Activated CD8-positive, alpha-beta T cell treated with anti-CD3 and anti-CD28 coated beads, Interleukin-2, amount 10 ng/mL, durations not matched to agents 7 days and 5 days (primary cell): Measurements from ENCODE around the gene HIF1AN. TPM values are rescaled to one million over a fixed set of nuclear protein-coding genes. Genes with fewer than 3 reads are reported as not detected.
A peak's percentile ranks its signal among the peaks of the same experiment; 100 is the strongest.

Experiments used
- ATAC-seq: fragments of 150-1000 bp; cut with Tn5 transposase; one replicate; pipeline ENCODE4 v1.10.0; 2021; ENCODE audit warnings: moderate library complexity
- CTCF ChIA-PET: fragments of 350-600 bp; sonication (Branson Sonifier 250); formaldehyde crosslinking; loops from one replicate; lab custom pipeline; 2021; ENCODE audit warnings: antibody characterized with exemption; lab: Charles Lee
- POLR2A ChIA-PET: fragments of 350-600 bp; sonication (Branson Sonifier 250); formaldehyde crosslinking; loops from one replicate; lab custom pipeline; 2021; ENCODE audit warnings: antibody characterized with exemption; lab: Charles Lee
- DNase-seq: peaks from one replicate; pipeline ENCODE4 v3.0.0-alpha.2; 2020
- H3K27ac Mint-ChIP-seq: one replicate; pipeline ENCODE4 v1.8.0; 2021; ENCODE audit warnings: mild to moderate bottlenecking, mixed read lengths
- H3K27me3 Mint-ChIP-seq: one replicate; pipeline ENCODE4 v1.8.0; 2021; ENCODE audit warnings: low read depth, mixed read lengths
- H3K36me3 Mint-ChIP-seq: one replicate; pipeline ENCODE4 v1.8.0; 2021; ENCODE audit warnings: low read depth, mixed read lengths
- H3K4me1 Mint-ChIP-seq: one replicate; pipeline ENCODE4 v1.8.0; 2021; ENCODE audit warnings: low read depth, mixed read lengths
- H3K4me3 Mint-ChIP-seq: one replicate; pipeline ENCODE4 v1.8.0; 2021; ENCODE audit warnings: mild to moderate bottlenecking, mixed read lengths
- H3K9me3 Mint-ChIP-seq: one replicate; pipeline ENCODE4 v1.8.0; 2022; ENCODE audit warnings: mixed read lengths; ENCODE audit not compliant: insufficient read depth
- total RNA-seq, 2 experiments: library from RNA; stranded (reverse); gene quantifications; one replicate each; pipeline ENCODE4 v1.2.3, GENCODE V29; 2021

HIF1AN gene
- total RNA-seq: 10 to 100 TPM; 46.5 to 48.1 TPM

DNA sequence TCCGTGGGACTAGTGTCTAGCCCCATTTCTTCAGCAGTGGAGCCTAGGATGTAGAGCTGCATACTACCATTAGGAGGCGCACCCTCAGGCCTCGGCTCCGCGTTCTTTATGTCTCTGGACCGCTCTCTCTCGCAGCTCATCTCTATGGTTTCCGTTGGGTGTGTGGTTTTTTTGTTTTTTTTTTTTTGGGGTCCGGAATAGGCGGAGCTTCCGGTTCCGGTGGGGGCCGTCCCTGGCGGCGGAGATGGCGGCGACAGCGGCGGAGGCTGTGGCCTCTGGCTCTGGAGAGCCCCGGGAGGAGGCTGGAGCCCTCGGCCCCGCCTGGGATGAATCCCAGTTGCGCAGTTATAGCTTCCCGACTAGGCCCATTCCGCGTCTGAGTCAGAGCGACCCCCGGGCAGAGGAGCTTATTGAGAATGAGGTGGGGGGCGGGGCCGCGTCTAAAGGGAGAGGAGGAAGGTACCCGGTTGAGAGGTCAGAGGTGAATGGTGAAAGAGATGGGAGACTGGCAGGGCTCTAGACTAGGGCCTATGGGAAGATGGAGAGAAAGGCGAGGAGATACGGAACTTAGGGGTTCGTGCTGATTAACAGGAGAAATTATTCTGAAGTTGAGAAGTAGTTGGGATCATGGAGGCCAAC, at the start of gene HIF1AN:
Gene HIF1AN (plus strand): TSS at position 229 of the 639 bp plus-strand sequence. CDS start 16 bp downstream, at position 245.
- Mint-ChIP-seq H3K27ac (peak within 1 kb of the TSS; percentile 21), H3K27me3 (no peaks in the 10 kb centered on the region), H3K36me3 (peaks cover 34% of the 10 kb centered on the region), H3K4me1 (peaks cover 14% of the 10 kb centered on the region), H3K4me3 (no peak within 1 kb of the TSS), H3K9me3 (no peaks in the 10 kb centered on the region)
- CTCF ChIA-PET: interaction anchor here (0.8 to 5.5 kb wide), 16 partner anchors 9 to 192 kb away, joined by 3 to 55 read pairs (median 6); partner anchors contain the start of gene SCD
- DNase-seq: peak; percentile 94
- peak; percentile 98 for ATAC-seq
- POLR2A ChIA-PET: interaction anchor here (0.6 to 4.0 kb wide), 15 partner anchors 9 to 1858 kb away, joined by 3 to 41 read pairs (median 4); no protein-coding TSS in a partner anchor

- ChIA-PET POLR2A (interaction anchor here (0.8 kb wide), 1 partner anchor 21 kb away, joined by 6 read pairs; no protein-coding TSS in a partner anchor), CTCF (interaction anchor here (1.0 to 2.0 kb wide), 4 partner anchors 10 to 32 kb away, joined by 3 to 13 read pairs (median 6); partner anchors contain the start of gene SEC31B)
- no peak overlapping the region for H3K27ac Mint-ChIP-seq
- DNase-seq: no peak
- no peak overlapping the region for H3K4me3 Mint-ChIP-seq
- no peaks in the 10 kb centered on the region for H3K27me3 Mint-ChIP-seq
- ATAC-seq: no peak
- H3K4me1 Mint-ChIP-seq: peaks cover 25% of the 10 kb centered on the region
- H3K9me3 Mint-ChIP-seq: no peaks in the 10 kb centered on the region
- peaks cover 80% of the 10 kb centered on the region for H3K36me3 Mint-ChIP-seq
Measured at GRCh38 chr10:100487529-100487928, 48.2 kb upstream of the HIF1AN start.

DNA sequence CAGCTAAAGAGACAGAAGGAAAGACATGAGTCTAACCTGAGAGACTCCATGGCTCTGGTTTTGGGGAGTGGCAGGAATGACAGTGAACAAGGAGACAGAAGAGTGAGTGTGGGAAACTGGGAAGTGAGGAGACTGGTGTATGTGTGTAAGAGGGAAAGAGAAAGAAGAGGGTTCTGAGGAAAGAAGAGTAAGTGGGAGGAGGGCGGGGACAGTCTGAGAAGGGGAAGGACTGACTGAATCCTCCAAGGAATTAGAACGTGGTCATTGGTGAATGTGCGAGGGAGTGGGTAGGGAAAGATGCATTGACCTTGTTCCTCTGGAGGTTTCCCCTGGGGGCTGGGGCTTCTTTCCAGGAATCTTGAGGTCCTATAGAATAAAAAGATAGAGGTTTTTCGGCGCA, 46.3 kb upstream of the HIF1AN start:
- H3K36me3 Mint-ChIP-seq: peaks cover 85% of the 10 kb centered on the region

DNA sequence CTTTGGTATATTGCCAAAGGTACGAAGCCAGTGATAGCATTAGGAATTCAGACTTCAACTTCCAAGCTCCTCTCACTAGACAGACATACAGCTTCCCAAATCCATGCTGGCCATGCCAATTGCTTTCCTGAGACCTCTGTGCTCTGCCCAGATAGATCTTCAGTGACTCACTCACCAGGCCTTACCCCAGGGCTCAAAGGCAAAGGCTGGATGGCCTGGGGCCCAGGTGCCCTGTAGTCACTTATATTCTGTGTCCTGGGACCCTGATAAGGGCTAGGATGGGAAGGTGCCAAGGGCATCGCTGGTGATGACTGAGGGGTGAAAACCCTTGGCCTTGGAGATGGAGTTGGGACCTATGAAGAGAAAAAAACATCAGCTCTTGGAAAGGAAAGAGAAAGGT, 45.2 kb upstream of the HIF1AN start:
- DNase-seq (no peak), ATAC-seq (no peak)
- Mint-ChIP-seq H3K9me3 (no peaks in the 10 kb centered on the region), H3K4me3 (no peak overlapping the region), H3K4me1 (peaks cover 13% of the 10 kb centered on the region), H3K27ac (no peak overlapping the region), H3K27me3 (no peaks in the 10 kb centered on the region), H3K36me3 (peaks cover 82% of the 10 kb centered on the region)
- CTCF ChIA-PET: interaction anchor here (0.6 to 13.2 kb wide), 5 partner anchors 7 to 1712 kb away, joined by 3 to 192 read pairs (median 3); no protein-coding TSS in a partner anchor
- POLR2A ChIA-PET: interaction anchor here (0.6 to 1.0 kb wide), 2 partner anchors 8 to 118 kb away, joined by 3 read pairs; no protein-coding TSS in a partner anchor

More for the DNA sequence above, 46.3 kb upstream of the HIF1AN start:
- H3K4me1 Mint-ChIP-seq: peaks cover 16% of the 10 kb centered on the region
- no peak overlapping the region for H3K4me3 Mint-ChIP-seq
- ChIA-PET CTCF (no interaction called here), POLR2A (no interaction called here)
- DNase-seq (no peak), ATAC-seq (no peak)
- no peaks in the 10 kb centered on the region for H3K27me3 Mint-ChIP-seq
- H3K27ac Mint-ChIP-seq: peak overlapping the region; percentile 4
- no peaks in the 10 kb centered on the region for H3K9me3 Mint-ChIP-seq

DNA sequence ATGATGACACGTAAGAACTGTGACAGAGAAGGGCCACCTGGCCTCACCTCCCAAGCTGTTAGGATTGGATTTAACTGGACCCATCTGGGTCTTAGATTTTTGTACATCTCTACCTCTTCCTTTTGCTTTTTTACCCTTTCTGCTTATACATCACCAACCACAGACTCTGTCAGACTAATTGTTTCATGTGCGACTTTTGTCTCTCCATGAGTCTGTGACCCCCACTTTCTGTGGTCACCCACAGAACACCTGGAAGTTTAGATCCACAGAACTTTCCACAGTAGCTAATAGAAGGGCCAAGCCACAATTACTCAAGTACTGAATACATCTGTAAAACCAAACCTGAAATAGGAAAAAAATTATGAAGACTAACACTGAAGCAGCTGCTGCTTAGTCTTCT, 39.2 kb upstream of the HIF1AN start:
- ChIA-PET POLR2A (interaction anchor here (0.8 to 3.4 kb wide), 4 partner anchors 10 to 210 kb away, joined by 3 to 15 read pairs (median 4); no protein-coding TSS in a partner anchor), CTCF (interaction anchor here (1.3 to 13.2 kb wide), 5 partner anchors 12 to 156 kb away, joined by 3 to 192 read pairs (median 44); no protein-coding TSS in a partner anchor)
- H3K4me1 Mint-ChIP-seq: peaks cover 58% of the 10 kb centered on the region
- no peaks in the 10 kb centered on the region for H3K9me3 Mint-ChIP-seq
- peaks cover 85% of the 10 kb centered on the region for H3K36me3 Mint-ChIP-seq
- peak overlapping the region; percentile 40 for H3K27ac Mint-ChIP-seq
- no peak overlapping the region for H3K4me3 Mint-ChIP-seq
- no peak for DNase-seq
- H3K27me3 Mint-ChIP-seq: no peaks in the 10 kb centered on the region
- no peak for ATAC-seq

DNA sequence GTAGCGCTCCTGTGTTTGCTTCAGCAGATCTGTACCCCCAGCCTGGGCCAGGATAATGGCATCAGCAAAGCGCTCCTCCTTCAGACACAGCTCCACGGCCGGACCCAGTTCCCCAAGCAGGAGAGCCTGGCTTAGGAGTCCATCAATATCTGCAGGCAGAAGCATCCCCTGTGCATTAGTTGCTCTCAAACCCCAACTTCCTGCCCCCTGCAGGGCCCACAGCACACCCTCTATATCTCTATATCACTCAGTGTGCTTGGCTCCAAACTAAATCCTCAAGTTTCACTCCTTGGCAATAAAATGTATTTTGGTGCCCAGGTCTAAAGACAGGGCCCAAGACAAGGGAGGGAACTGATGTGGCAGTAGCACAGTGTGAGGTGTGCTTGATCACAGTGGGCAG, 37.7 kb upstream of the HIF1AN start:
- Mint-ChIP-seq H3K9me3 (no peaks in the 10 kb centered on the region), H3K4me1 (peaks cover 73% of the 10 kb centered on the region), H3K27me3 (no peaks in the 10 kb centered on the region), H3K27ac (peak overlapping the region; percentile 84), H3K4me3 (no peak overlapping the region), H3K36me3 (peaks cover 91% of the 10 kb centered on the region)
- CTCF ChIA-PET: interaction anchor here (1.1 to 13.2 kb wide), 7 partner anchors 10 to 157 kb away, joined by 3 to 192 read pairs (median 33); no protein-coding TSS in a partner anchor
- DNase-seq: peak; percentile 43
- peak; percentile 66 for ATAC-seq
- POLR2A ChIA-PET: interaction anchor here (0.9 to 3.4 kb wide), 4 partner anchors 8 to 16 kb away, joined by 3 to 15 read pairs (median 3); no protein-coding TSS in a partner anchor

GRCh38 chr10:100501423-100501822, 34.3 kb upstream of the HIF1AN start:
- Mint-ChIP-seq H3K27me3 (no peaks in the 10 kb centered on the region), H3K4me1 (peaks cover 91% of the 10 kb centered on the region), H3K4me3 (no peak overlapping the region), H3K27ac (peak overlapping the region; percentile 10), H3K9me3 (no peaks in the 10 kb centered on the region), H3K36me3 (peaks cover 93% of the 10 kb centered on the region)
- CTCF ChIA-PET: interaction anchor here (1.3 to 13.2 kb wide), 6 partner anchors 8 to 68 kb away, joined by 3 to 192 read pairs (median 35); no protein-coding TSS in a partner anchor
- ATAC-seq (no peak), DNase-seq (no peak)
- POLR2A ChIA-PET: interaction anchor here (2.0 to 2.6 kb wide), 2 partner anchors 10 to 18 kb away, joined by 5 to 8 read pairs; no protein-coding TSS in a partner anchor

DNA sequence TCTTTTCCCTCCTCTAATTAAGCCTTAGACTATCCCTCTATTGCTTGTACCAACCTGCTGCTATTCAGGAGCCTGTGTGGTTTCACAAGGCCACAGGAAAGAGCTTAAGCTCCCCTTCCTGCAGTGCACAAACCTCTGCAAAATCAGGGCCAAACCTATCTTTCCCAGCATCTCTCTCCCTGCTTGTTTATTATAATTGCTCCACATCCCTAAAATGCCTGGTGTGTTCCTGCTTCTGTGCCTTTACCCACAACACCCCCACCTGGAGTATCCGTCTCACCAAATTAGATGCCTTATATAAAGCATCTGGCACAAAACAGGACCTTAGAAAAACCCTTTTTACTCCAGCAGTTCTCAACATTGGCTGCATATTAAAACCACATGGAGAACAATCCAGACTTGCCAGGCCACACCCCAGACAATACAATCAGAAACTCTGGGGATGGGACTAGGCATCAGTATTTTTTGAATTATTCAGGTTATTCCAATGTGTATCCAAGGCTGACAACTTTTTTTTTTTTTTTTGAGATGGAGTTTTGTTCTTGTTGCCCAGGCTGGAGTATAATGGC, 32.7 kb upstream of the HIF1AN start:
- Mint-ChIP-seq H3K4me3 (no peak overlapping the region), H3K36me3 (peaks cover 93% of the 10 kb centered on the region), H3K27me3 (no peaks in the 10 kb centered on the region), H3K9me3 (no peaks in the 10 kb centered on the region), H3K4me1 (peaks cover 89% of the 10 kb centered on the region), H3K27ac (peak overlapping the region; percentile 77)
- ATAC-seq (no peak), DNase-seq (no peak)
- ChIA-PET POLR2A (interaction anchor here (2.0 kb wide), 1 partner anchor 19 kb away, joined by 5 read pairs; no protein-coding TSS in a partner anchor), CTCF (interaction anchor here (1.8 to 13.2 kb wide), 3 partner anchors 8 to 20 kb away, joined by 5 to 192 read pairs (median 26); no protein-coding TSS in a partner anchor)

- DNase-seq: no peak
- peak overlapping the region; percentile 27 for H3K27ac Mint-ChIP-seq
- CTCF ChIA-PET: interaction anchor here (1.4 to 9.8 kb wide), 3 partner anchors 14 to 70 kb away, joined by 6 to 253 read pairs (median 165); no protein-coding TSS in a partner anchor
- H3K36me3 Mint-ChIP-seq: peaks cover 90% of the 10 kb centered on the region
- ATAC-seq: no peak
- no peak overlapping the region for H3K4me3 Mint-ChIP-seq
- POLR2A ChIA-PET: interaction anchor here (9.0 kb wide), 1 partner anchor 22 kb away, joined by 102 read pairs; no protein-coding TSS in a partner anchor
- peaks cover 84% of the 10 kb centered on the region for H3K4me1 Mint-ChIP-seq
- no peaks in the 10 kb centered on the region for H3K27me3 Mint-ChIP-seq
- H3K9me3 Mint-ChIP-seq: no peaks in the 10 kb centered on the region
Measured at GRCh38 chr10:100504096-100504495, 31.6 kb upstream of the HIF1AN start.

DNA sequence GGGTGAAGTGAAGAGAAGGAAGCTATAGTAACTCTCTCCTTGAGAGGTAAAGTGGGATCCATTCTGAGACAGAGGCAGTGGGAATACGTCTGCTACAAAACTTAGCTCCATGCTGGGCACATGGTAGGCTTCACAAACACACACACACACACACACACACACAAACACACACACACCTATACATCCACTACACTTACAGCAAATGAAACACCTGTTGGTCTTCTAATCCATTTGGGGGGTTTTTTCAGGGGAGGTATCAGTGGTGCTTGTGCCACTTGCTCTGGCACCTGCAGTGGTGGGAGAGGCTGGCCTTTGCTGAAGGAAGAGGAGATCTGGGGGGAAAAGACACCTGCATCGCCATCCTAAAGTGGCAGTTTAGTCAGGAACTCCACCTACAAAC, 30.6 kb upstream of the HIF1AN start:
- peak overlapping the region; percentile 78 for H3K4me3 Mint-ChIP-seq
- POLR2A ChIA-PET: interaction anchor here (9.0 kb wide), 1 partner anchor 23 kb away, joined by 102 read pairs; no protein-coding TSS in a partner anchor
- peak overlapping the region; percentile 94 for H3K27ac Mint-ChIP-seq
- H3K27me3 Mint-ChIP-seq: no peaks in the 10 kb centered on the region
- no peaks in the 10 kb centered on the region for H3K9me3 Mint-ChIP-seq
- CTCF ChIA-PET: interaction anchor here (1.1 to 9.8 kb wide), 5 partner anchors 9 to 71 kb away, joined by 3 to 253 read pairs (median 117); no protein-coding TSS in a partner anchor
- ATAC-seq (no peak), DNase-seq (no peak)
- H3K4me1 Mint-ChIP-seq: peaks cover 83% of the 10 kb centered on the region
- peaks cover 83% of the 10 kb centered on the region for H3K36me3 Mint-ChIP-seq
